ENCODE results near the gene MXD3.
A peak's percentile ranks its signal among the peaks of the same experiment; 100 is the strongest.
"Not testable (repeated sequence)": the region's sequence is repeated elsewhere in the genome, so short reads cannot be mapped to it uniquely, and the experiment has no call there.

MXD3 gene, protein sequence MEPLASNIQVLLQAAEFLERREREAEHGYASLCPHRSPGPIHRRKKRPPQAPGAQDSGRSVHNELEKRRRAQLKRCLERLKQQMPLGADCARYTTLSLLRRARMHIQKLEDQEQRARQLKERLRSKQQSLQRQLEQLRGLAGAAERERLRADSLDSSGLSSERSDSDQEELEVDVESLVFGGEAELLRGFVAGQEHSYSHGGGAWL

DNA sequence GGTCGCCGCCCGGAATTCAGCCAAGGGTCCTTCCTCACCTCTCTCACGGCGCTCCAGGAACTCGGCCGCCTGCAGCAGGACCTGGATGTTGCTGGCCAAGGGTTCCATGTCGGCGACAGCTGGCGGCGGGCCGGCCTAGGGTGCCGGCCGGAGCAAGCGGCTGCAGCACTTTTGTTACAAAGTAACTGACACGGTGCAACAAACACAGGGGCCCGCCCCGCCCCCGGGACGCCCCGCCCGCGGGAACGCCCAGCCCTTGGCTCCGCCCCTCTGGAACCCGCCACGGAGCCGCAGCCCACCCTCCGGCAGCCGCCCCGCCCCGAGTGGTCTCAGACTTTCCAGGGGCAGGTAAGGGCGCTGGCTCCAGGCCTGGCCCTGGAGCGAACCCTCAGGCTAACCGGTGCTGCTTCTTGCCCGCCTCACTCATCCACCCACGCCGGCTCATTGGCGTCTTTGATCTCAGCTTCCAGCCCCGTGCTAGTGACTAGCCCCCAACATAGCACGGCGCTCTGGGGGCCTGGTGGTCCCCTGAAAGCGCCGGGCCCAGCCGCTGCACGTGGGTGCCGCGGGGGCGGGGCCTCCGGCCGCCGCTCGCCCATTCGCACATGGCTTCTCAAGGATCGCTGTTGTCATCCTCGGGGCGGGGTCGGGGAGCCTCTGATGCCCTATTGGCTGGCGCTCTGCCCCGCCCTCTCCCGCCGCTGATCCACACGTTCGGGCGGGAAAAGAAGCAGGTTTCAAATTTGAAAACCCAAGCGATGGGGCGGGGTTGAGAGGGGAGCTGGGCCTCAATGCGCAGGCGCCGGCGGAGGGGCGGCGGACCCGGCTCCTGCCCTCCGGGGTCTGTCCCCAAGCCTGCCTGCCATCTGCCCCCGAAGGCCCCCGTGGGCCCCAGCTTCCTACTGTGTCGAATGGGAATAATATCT, at the start of gene MXD3:
MXD3 (minus strand) TSS at position 176 of the 926 bp plus-strand sequence; CDS start at position 108, 68 bp downstream.
- peak; percentile 45 for TF ChIP-seq POLR2A (IDR thresholded peaks at IDR 0.05; ENCODE audit: low read depth, low read length)
- peak; percentile 91 for DNase-seq (ENCODE audit: insufficient read length, low spot score)
- no peak for FAIRE-seq

DNA sequence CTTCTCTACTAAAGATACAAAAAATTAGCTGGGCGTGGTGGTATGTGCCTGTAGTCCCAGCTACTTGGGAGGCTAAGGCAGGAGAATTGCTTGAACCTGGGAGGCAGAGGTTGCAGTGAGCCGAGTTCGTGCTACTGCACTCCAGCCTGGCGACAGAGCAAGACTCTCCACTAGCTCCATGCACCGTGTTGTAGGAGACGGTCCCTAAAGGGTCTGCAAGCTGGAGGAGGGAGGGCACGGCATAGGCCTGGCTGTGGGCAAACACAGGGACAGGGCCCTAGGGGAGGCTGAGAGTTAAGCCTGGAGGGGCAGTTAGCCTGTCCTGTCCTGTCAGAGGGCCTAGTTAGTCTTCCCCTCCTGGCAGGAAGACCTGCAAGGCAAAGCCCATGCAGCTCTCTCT, 49.0 kb upstream of the MXD3 start:
- not testable (repeated sequence) for DNase-seq (ENCODE audit: insufficient read length, low spot score)

GRCh38 chr5:177359860-177360259, 48.2 kb upstream of the MXD3 start:
- no peak for TF ChIP-seq POLR2A (IDR thresholded peaks at IDR 0.05; ENCODE audit: low read depth, low read length)
- DNase-seq (ENCODE audit: insufficient read length, low spot score) (no peak), FAIRE-seq (no peak)

More for the DNA sequence above, 49.0 kb upstream of the MXD3 start:
- not testable (repeated sequence) for FAIRE-seq

- no peak for TF ChIP-seq POLR2A (IDR thresholded peaks at IDR 0.05; ENCODE audit: low read depth, low read length)
- FAIRE-seq (no peak), DNase-seq (ENCODE audit: insufficient read length, low spot score) (no peak)
These were observed 47.8 kb upstream of the MXD3 start for GRCh38 chr5:177359451-177359851.

- TF ChIP-seq POLR2A (IDR thresholded peaks at IDR 0.05; ENCODE audit: low read depth, low read length): no peak
- no peak for DNase-seq (ENCODE audit: insufficient read length, low spot score)
- FAIRE-seq: no peak
These were observed 46.7 kb upstream of the MXD3 start for GRCh38 chr5:177358370-177358819.

DNA sequence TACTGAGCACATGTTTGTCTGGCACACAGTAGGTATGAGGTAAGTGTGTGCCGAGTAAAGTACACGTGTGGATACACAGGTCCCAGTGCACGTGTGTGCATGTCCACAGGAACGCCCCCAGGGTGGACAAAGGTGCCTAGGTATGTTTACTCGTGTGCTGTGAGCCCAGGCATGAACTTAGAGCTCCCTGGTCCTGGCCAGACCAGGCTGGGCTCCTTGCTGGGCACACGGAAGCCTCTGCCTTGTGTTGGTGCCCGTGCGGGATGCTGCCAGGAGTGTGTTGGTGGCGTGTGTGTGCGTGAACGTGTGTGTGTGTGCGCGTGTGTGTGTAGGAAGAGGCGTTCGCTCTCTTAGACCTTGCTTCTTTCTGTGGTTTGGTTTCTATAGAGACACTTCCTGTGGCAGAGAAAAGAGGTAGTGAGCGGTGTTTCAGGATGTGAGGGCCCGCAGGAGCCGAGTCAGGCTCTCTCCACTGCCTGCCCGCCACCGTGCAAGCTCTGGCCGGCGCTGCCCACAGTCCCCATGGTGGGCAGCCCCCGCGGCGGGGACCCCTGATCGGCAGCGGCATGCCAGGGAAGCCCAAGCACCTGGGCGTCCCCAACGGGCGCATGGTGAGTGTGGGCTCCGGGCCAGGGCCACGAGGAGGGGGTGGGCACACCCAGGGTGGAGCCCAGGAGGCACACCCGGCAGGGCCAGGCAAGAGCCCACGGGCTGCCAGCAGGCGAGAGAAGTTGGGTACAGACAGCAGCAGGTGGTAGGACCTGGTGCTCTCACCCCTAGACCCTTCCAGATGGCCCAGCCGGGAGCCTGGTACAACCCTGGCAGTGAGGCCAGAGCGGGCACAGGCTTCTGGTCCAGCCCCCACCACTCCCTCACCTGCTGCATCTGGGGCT, 46.0 kb upstream of the MXD3 start, which contains the start of gene RGS14:
RGS14 (plus strand) TSS at position 466 of the 893 bp plus-strand sequence; CDS start at position 567, 101 bp downstream.
- peak; percentile 39 for TF ChIP-seq POLR2A (IDR thresholded peaks at IDR 0.05; ENCODE audit: low read depth, low read length)
- FAIRE-seq (no peak), DNase-seq (ENCODE audit: insufficient read length, low spot score) (peak; percentile 92)

DNA sequence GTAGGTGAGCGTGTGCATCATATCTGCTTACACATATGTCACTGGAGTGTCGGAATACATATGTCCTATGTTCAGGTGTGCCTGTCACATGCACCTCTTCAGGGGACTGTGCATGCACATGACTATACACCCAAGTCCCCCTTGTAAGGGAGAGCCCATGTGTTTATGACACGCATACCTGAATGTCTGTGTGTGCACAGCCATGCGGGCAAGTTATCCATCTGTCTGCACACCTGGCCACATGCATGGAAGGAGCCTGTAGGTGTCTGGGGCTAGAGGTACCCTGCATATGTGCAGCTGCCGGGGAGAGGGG, 45.4 kb upstream of the MXD3 start:
- no peak for DNase-seq (ENCODE audit: insufficient read length, low spot score)
- no peak for FAIRE-seq
- TF ChIP-seq POLR2A (IDR thresholded peaks at IDR 0.05; ENCODE audit: low read depth, low read length): no peak

GRCh38 chr5:177356746-177357145, 45.0 kb upstream of the MXD3 start:
- no peak for DNase-seq (ENCODE audit: insufficient read length, low spot score)
- no peak for FAIRE-seq
- TF ChIP-seq POLR2A (IDR thresholded peaks at IDR 0.05; ENCODE audit: low read depth, low read length): no peak

DNA sequence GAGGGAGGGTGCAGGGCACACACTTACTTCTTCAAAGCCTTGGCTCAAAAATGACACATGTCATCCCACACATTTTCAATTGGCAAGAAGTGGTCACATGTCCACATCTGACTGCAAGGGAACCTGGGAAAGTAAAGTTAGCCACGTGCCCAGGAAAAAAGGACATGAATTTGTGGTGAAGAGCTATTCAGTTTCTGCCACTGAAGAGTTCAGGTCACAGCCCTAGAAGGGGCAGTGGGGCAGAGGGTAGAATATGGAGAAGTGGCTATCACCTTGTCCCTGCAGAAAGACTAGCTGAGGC, 44.1 kb upstream of the MXD3 start:
- DNase-seq (ENCODE audit: insufficient read length, low spot score): no peak
- no peak for FAIRE-seq
- no peak for TF ChIP-seq POLR2A (IDR thresholded peaks at IDR 0.05; ENCODE audit: low read depth, low read length)

DNA sequence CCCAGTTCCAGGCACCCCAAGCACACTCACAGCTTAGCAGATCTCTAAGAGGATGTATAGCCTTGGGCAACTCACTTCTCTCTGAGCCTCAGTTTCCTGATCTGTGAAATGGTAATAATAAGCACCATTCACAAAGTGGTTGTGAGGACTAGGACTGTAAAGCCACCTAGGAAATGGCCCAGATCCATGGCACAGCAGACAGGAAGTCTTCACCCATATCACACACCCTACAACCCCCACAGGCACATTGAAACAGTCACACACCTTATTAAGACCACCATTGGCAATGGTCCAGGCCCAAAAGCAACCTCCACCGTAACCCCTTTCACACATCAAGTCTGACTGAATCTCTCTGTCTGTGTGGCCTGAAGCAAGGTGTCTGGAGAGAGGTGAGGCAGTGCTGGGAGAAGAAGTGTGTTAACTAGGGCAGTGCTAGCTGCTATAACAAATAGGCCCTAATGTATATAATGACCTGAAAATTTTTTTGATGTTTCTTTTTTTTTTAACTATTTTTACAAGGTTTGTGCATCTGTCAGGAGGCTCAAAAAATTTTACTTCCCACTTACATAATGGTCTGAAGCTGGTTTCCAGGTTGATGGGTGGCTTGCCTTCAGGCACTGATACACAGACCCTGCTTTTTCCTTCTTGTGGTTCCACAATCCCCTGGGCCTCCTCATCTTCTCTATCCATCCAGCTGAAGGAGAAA, 43.6 kb upstream of the MXD3 start:
- FAIRE-seq: no peak
- no peak for TF ChIP-seq POLR2A (IDR thresholded peaks at IDR 0.05; ENCODE audit: low read depth, low read length)
- no peak for DNase-seq (ENCODE audit: insufficient read length, low spot score)

DNA sequence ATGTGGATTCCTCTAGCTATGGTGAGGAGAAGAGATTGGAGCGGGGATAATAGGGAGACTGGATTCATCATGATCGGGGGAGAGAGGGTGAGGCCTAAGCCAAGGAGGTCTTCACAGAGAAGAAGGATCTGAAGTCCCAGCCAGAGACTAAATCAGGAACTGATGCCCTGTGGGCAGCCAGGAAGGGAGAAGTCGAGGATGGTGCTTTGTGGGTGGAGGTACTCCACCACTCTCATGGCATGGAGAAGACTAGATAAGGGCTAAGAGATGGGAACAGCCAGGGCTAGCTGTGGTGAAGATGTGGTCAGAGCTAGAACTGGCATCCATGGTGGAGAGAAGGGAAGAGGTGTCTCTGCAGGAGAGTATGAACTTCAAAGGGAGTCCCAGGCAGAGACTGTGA, 43.0 kb upstream of the MXD3 start:
- TF ChIP-seq POLR2A (IDR thresholded peaks at IDR 0.05; ENCODE audit: low read depth, low read length): no peak
- DNase-seq (ENCODE audit: insufficient read length, low spot score): no peak
- no peak for FAIRE-seq

DNA sequence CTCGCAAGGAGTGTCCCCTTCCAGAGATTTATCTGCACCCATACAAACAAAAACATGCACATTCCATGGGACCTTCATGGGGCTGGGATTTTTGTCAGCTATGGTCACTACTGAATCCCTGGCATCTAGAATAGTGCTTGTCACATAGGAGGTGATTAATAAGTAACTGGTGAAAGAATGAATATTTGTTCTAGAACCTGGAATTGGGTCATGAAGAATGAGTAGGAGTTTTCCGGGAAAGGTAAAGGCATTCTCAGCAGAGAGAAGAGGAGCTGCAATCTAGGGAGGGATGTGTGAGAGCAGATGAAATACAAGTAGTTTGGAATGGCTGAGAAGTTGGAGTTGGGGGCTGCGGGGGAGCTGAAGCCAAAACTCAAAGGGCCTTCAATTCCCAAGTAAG, 42.6 kb upstream of the MXD3 start:
- no peak for DNase-seq (ENCODE audit: insufficient read length, low spot score)
- FAIRE-seq: no peak
- no peak for TF ChIP-seq POLR2A (IDR thresholded peaks at IDR 0.05; ENCODE audit: low read depth, low read length)

GRCh38 chr5:177353093-177353492, 41.4 kb upstream of the MXD3 start:
- FAIRE-seq: no peak
- TF ChIP-seq POLR2A (IDR thresholded peaks at IDR 0.05; ENCODE audit: low read depth, low read length): no peak
- DNase-seq (ENCODE audit: insufficient read length, low spot score): no peak

Data from H54 (cell line).